Adipocyte (in vitro differentiated cells): ENCODE measurements around the gene TOR1A.
A peak's percentile ranks its signal among the peaks of the same experiment; 100 is the strongest.

Experiments
- DNase-seq: peaks from one replicate; pipeline ENCODE4 v3.0.0-alpha.2; 2015; ENCODE audit warnings: low read depth
- H3K27me3 ChIP-seq: replicated peaks from 2 replicates; pipeline ENCODE4 v1.7.0; 2013; ENCODE audit warnings: mild to moderate bottlenecking, low read length, moderate library complexity; ENCODE audit not compliant: control insufficient read depth, insufficient read depth
- H3K36me3 ChIP-seq: 2 replicates; pipeline ENCODE4 v1.7.0; 2013; ENCODE audit warnings: low read length, mild to moderate bottlenecking, moderate library complexity; ENCODE audit not compliant: control insufficient read depth, insufficient read depth, severe bottlenecking
- H3K4me1 ChIP-seq: 2 replicates; pipeline ENCODE4 v1.7.0; 2013; ENCODE audit warnings: mild to moderate bottlenecking, low read length, moderate library complexity; ENCODE audit not compliant: control insufficient read depth, insufficient read depth
- H3K4me3 ChIP-seq: 2 replicates; pipeline ENCODE4 v1.7.0; 2013; ENCODE audit warnings: mild to moderate bottlenecking, low read length, moderate library complexity
- H3K9ac ChIP-seq: 2 replicates; pipeline ENCODE4 v1.7.0; 2013; ENCODE audit warnings: mild to moderate bottlenecking, low read length, moderate library complexity
- H3K9me3 ChIP-seq: 2 replicates; pipeline ENCODE4 v1.7.0; 2013; ENCODE audit warnings: mild to moderate bottlenecking, low read length, moderate library complexity; ENCODE audit not compliant: control insufficient read depth

The TOR1A gene

GRCh38 chr9:129834489-129835127 is 10.7 kb upstream of the TOR1A start:
- no peak for DNase-seq
- Histone ChIP-seq H3K9ac (peak overlapping the region; percentile 91), H3K4me1 (peaks cover 30% of the 10 kb centered on the region), H3K4me3 (peak overlapping the region; percentile 94), H3K36me3 (peaks cover 34% of the 10 kb centered on the region), H3K27me3 (no peaks in the 10 kb centered on the region), H3K9me3 (no peaks in the 10 kb centered on the region)

DNA sequence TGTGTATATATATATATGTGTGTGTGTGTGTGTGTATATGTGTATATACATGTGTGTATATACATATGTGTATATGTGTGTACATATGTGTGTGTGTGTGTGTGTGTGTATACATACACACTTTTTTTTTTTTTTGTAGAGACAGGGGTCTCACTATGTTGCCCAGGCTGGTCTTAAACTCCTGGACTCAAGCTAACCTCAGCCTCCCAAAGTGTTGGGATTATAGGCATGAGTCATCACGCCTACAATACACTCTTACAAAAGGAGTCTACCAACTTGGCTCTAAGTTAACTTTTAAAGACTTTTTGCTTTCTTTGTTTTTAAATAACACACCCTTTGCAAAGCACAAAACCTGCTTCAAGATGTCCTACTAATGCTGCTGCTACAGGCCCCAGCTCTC is 9.0 kb upstream of the TOR1A start:
- peaks cover 19% of the 10 kb centered on the region for H3K4me1 ChIP-seq
- H3K9ac ChIP-seq = no peak overlapping the region
- H3K36me3 ChIP-seq = peaks cover 50% of the 10 kb centered on the region
- H3K9me3 ChIP-seq = no peaks in the 10 kb centered on the region
- no peaks in the 10 kb centered on the region for H3K27me3 ChIP-seq
- H3K4me3 ChIP-seq = no peak overlapping the region
- DNase-seq = no peak

- Histone ChIP-seq H3K9me3 (no peaks in the 10 kb centered on the region), H3K9ac (no peak overlapping the region), H3K4me3 (no peak overlapping the region), H3K4me1 (peaks cover 3% of the 10 kb centered on the region), H3K27me3 (no peaks in the 10 kb centered on the region), H3K36me3 (peaks cover 64% of the 10 kb centered on the region)
- DNase-seq = no peak
These were observed 5.0 kb upstream of the TOR1A start for GRCh38 chr9:129828969-129829368.

- DNase-seq = no peak
These were observed 4.1 kb upstream of the TOR1A start for GRCh38 chr9:129828051-129828450.

GRCh38 chr9:129826759-129827158 is 2.8 kb upstream of the TOR1A start:
- H3K36me3 ChIP-seq = peaks cover 59% of the 10 kb centered on the region
- H3K4me3 ChIP-seq = no peak overlapping the region
- DNase-seq = no peak
- H3K4me1 ChIP-seq = peaks cover 6% of the 10 kb centered on the region
- H3K9me3 ChIP-seq = no peaks in the 10 kb centered on the region
- H3K27me3 ChIP-seq = no peaks in the 10 kb centered on the region
- no peak overlapping the region for H3K9ac ChIP-seq

More at GRCh38 chr9:129828051-129828450, 4.1 kb upstream of the TOR1A start:
- Histone ChIP-seq H3K36me3 (peaks cover 61% of the 10 kb centered on the region), H3K9me3 (no peaks in the 10 kb centered on the region), H3K27me3 (no peaks in the 10 kb centered on the region), H3K4me1 (no peaks in the 10 kb centered on the region), H3K4me3 (no peak overlapping the region), H3K9ac (no peak overlapping the region)

- no peak overlapping the region for H3K9ac ChIP-seq
- no peaks in the 10 kb centered on the region for H3K9me3 ChIP-seq
- no peaks in the 10 kb centered on the region for H3K27me3 ChIP-seq
- no peak overlapping the region for H3K4me3 ChIP-seq
- peaks cover 6% of the 10 kb centered on the region for H3K4me1 ChIP-seq
- DNase-seq = no peak
- peaks cover 59% of the 10 kb centered on the region for H3K36me3 ChIP-seq
These were observed 2.4 kb upstream of the TOR1A start for GRCh38 chr9:129826344-129826743.

GRCh38 chr9:129823542-129823934 is 398 bp downstream of the TOR1A start:
- DNase-seq = no peak
- Histone ChIP-seq H3K4me3 (peak overlapping the region; percentile 86), H3K36me3 (peaks cover 54% of the 10 kb centered on the region), H3K27me3 (no peaks in the 10 kb centered on the region), H3K4me1 (peaks cover 6% of the 10 kb centered on the region), H3K9ac (peak overlapping the region; percentile 90), H3K9me3 (no peaks in the 10 kb centered on the region)

- no peaks in the 10 kb centered on the region for H3K27me3 ChIP-seq
- H3K4me1 ChIP-seq = peaks cover 6% of the 10 kb centered on the region
- peak; percentile 65 for DNase-seq
- peak overlapping the region; percentile 88 for H3K9ac ChIP-seq
- H3K4me3 ChIP-seq = peak overlapping the region; percentile 88
- H3K36me3 ChIP-seq = peaks cover 55% of the 10 kb centered on the region
- no peaks in the 10 kb centered on the region for H3K9me3 ChIP-seq
These were observed 916 bp downstream of the TOR1A start for GRCh38 chr9:129822898-129823541.

- Histone ChIP-seq H3K27me3 (no peaks in the 10 kb centered on the region), H3K4me3 (no peak overlapping the region), H3K9me3 (no peaks in the 10 kb centered on the region), H3K4me1 (peaks cover 5% of the 10 kb centered on the region), H3K9ac (no peak overlapping the region), H3K36me3 (peaks cover 61% of the 10 kb centered on the region)
- DNase-seq = no peak
These were observed 7.2 kb downstream of the TOR1A start for GRCh38 chr9:129816501-129817435.

DNA sequence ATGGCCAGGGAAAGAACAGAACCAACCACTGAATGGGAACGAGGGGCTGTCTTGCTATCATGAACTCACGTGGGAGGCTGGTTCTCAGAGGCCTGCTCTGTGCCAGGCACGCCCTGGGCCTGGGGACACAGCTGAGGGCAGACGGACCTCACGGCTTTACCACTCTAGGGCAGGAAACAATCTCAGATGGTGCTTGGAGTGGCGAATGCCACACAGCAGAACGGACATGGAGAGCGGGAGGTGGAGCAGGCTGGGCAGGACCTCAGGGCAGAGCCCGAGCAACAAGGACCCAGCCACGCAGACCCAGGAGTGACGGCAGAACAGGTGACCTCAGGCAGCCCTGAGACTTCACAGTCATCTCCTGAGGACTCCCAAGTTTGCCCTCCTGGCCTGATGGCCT is 8.7 kb downstream of the TOR1A start:
- no peak for DNase-seq
- Histone ChIP-seq H3K27me3 (no peaks in the 10 kb centered on the region), H3K36me3 (peaks cover 48% of the 10 kb centered on the region), H3K4me1 (peaks cover 5% of the 10 kb centered on the region), H3K4me3 (no peak overlapping the region), H3K9me3 (no peaks in the 10 kb centered on the region), H3K9ac (no peak overlapping the region)
